WTC11 (cell line): ENCODE measurements around the gene NTN5.

Experiments used
- ATF3 ChIP-seq: sonication (generic); formaldehyde crosslinking; conservative IDR thresholded peaks from 2 replicates; pipeline ENCODE4 v1.8.1; 2022; ENCODE audit warnings: mild to moderate bottlenecking, missing genetic modification reagents
- CREB1 ChIP-seq: sonication (generic); formaldehyde crosslinking; IDR thresholded peaks from 2 replicates; pipeline ENCODE4 v1.8.0; 2023; ENCODE audit warnings: mild to moderate bottlenecking, missing genetic modification reagents
- ELF4 ChIP-seq: sonication (generic); formaldehyde crosslinking; IDR thresholded peaks from 2 replicates; pipeline ENCODE4 v1.8.1; 2022; ENCODE audit warnings: low read depth, mild to moderate bottlenecking, moderate library complexity, missing genetic modification reagents
- GABPB1 ChIP-seq: sonication (generic); formaldehyde crosslinking; IDR thresholded peaks from 2 replicates; pipeline ENCODE4 v1.8.1; 2023; ENCODE audit warnings: mild to moderate bottlenecking, missing genetic modification reagents
- MAX ChIP-seq: sonication (generic); formaldehyde crosslinking; IDR thresholded peaks from 2 replicates; pipeline ENCODE4 v1.8.0; 2022; ENCODE audit warnings: mild to moderate bottlenecking, missing genetic modification reagents
- RELA ChIP-seq: sonication (generic); formaldehyde crosslinking; IDR thresholded peaks from 2 replicates; pipeline ENCODE4 v1.8.1; 2022; ENCODE audit warnings: missing genetic modification reagents, mild to moderate bottlenecking, borderline replicate concordance
- TCF7 ChIP-seq: sonication (generic); formaldehyde crosslinking; IDR thresholded peaks from 2 replicates; pipeline ENCODE4 v1.8.0; 2022; ENCODE audit warnings: mild to moderate bottlenecking, low read depth, missing genetic modification reagents, moderate library complexity
- USF2 ChIP-seq: sonication (generic); formaldehyde crosslinking; IDR thresholded peaks from 2 replicates; pipeline ENCODE4 v1.8.1; 2023; ENCODE audit warnings: mild to moderate bottlenecking, missing genetic modification reagents, moderate library complexity
- ZNF219 ChIP-seq: sonication (generic); formaldehyde crosslinking; IDR thresholded peaks from 2 replicates; pipeline ENCODE4 v1.8.0; 2023; ENCODE audit warnings: missing genetic modification reagents, mild to moderate bottlenecking, borderline replicate concordance
- ZNF512 ChIP-seq: sonication (generic); formaldehyde crosslinking; IDR thresholded peaks from 2 replicates; pipeline ENCODE4 v1.8.1; 2022; ENCODE audit warnings: missing genetic modification reagents, borderline replicate concordance
- TF ChIP-seq, protein P1 (sequence below): fragments of 200-600 bp; IDR thresholded peaks from 2 replicates; pipeline ENCODE4 v1.8.0; 2022; ENCODE audit warnings: antibody characterized with exemption

- no peak for TF ChIP-seq USF2 (CRISPR knock-in tag)
- TF ChIP-seq, protein P1, sequence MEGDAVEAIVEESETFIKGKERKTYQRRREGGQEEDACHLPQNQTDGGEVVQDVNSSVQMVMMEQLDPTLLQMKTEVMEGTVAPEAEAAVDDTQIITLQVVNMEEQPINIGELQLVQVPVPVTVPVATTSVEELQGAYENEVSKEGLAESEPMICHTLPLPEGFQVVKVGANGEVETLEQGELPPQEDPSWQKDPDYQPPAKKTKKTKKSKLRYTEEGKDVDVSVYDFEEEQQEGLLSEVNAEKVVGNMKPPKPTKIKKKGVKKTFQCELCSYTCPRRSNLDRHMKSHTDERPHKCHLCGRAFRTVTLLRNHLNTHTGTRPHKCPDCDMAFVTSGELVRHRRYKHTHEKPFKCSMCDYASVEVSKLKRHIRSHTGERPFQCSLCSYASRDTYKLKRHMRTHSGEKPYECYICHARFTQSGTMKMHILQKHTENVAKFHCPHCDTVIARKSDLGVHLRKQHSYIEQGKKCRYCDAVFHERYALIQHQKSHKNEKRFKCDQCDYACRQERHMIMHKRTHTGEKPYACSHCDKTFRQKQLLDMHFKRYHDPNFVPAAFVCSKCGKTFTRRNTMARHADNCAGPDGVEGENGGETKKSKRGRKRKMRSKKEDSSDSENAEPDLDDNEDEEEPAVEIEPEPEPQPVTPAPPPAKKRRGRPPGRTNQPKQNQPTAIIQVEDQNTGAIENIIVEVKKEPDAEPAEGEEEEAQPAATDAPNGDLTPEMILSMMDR: no peak
- TF ChIP-seq MAX (CRISPR knock-in tag): no peak
- TF ChIP-seq RELA (CRISPR knock-in tag): no peak
- no peak for TF ChIP-seq ATF3 (CRISPR knock-in tag)
- no peak for TF ChIP-seq ZNF219
- TF ChIP-seq ZNF512 (CRISPR knock-in tag): no peak
- TF ChIP-seq GABPB1: no peak
- no peak for TF ChIP-seq CREB1 (CRISPR knock-in tag)
- no peak for TF ChIP-seq ELF4 (CRISPR knock-in tag)
- no peak for TF ChIP-seq TCF7 (CRISPR knock-in tag)
Measured at GRCh38 chr19:48720251-48720612, 47.4 kb upstream of the NTN5 start.
